ENCODE results near the gene JMJD8.

Gene JMJD8

GRCh38 chr16:661184-661821 lies 22.8 kb downstream of the JMJD8 start:
- DNase-seq (ENCODE audit: low read depth in 3 of 3): no peak

GRCh38 chr16:660459-661183 lies 23.5 kb downstream of the JMJD8 start:
- DNase-seq (ENCODE audit: low read depth in 3 of 3): peak in 1 of 3 donors; percentile 51

GRCh38 chr16:660132-660458 lies 24.0 kb downstream of the JMJD8 start:
- DNase-seq (ENCODE audit: low read depth in 3 of 3): no peak

- no peak for DNase-seq (ENCODE audit: low read depth in 3 of 3)
These were observed 24.5 kb downstream of the JMJD8 start for GRCh38 chr16:659618-660017.

- DNase-seq (ENCODE audit: low read depth in 3 of 3): no peak
These were observed 25.2 kb downstream of the JMJD8 start for GRCh38 chr16:658679-659571.

- no peak for DNase-seq (ENCODE audit: low read depth in 3 of 3)
These were observed 26.6 kb downstream of the JMJD8 start for GRCh38 chr16:657487-657886.

GRCh38 chr16:654034-654433 lies 30.1 kb downstream of the JMJD8 start:
- no peak for DNase-seq (ENCODE audit: low read depth in 3 of 3)

- no peak for DNase-seq (ENCODE audit: low read depth in 3 of 3)
These were observed 31.5 kb downstream of the JMJD8 start for GRCh38 chr16:652454-653305.

- no peak for DNase-seq (ENCODE audit: low read depth in 3 of 3)
These were observed 32.3 kb downstream of the JMJD8 start for GRCh38 chr16:651844-652243.

GRCh38 chr16:649631-650030 lies 34.5 kb downstream of the JMJD8 start:
- DNase-seq (ENCODE audit: low read depth in 3 of 3): no peak

- DNase-seq (ENCODE audit: low read depth in 3 of 3): peak; percentile 87 to 94 (median 88)
These were observed 35.1 kb downstream of the JMJD8 start, which contains the start of gene WDR90 for GRCh38 chr16:648781-649589. Gene WDR90 (plus strand): TSS chr16:649365. CDS start chr16:649417, 52 bp downstream.

- peak in 1 of 3 donors; percentile 57 for DNase-seq (ENCODE audit: low read depth in 3 of 3)
These were observed 35.9 kb downstream of the JMJD8 start for GRCh38 chr16:648071-648780.

GRCh38 chr16:647173-647902 lies 36.8 kb downstream of the JMJD8 start:
- DNase-seq (ENCODE audit: low read depth in 3 of 3): no peak

- DNase-seq (ENCODE audit: low read depth in 3 of 3): no peak
These were observed 37.4 kb downstream of the JMJD8 start for GRCh38 chr16:646679-647172.

- DNase-seq (ENCODE audit: low read depth in 3 of 3): no peak
These were observed 38.1 kb downstream of the JMJD8 start for GRCh38 chr16:645852-646678.

- no peak for DNase-seq (ENCODE audit: low read depth in 3 of 3)
These were observed 39.6 kb downstream of the JMJD8 start for GRCh38 chr16:644556-644955.

- DNase-seq (ENCODE audit: low read depth in 3 of 3): no peak
These were observed 41.1 kb downstream of the JMJD8 start for GRCh38 chr16:643050-643368.
